OCI-LY7 (cell line): ENCODE results near the gene PATJ.

ENCODE experiments used
- CTCF ChIP-seq: fragments of 200-600 bp; sonication (generic); conservative IDR thresholded peaks from 2 replicates; pipeline ENCODE4 v1.5.1; 2014; ENCODE audit warnings: mild to moderate bottlenecking, antibody characterized with exemption, low read length, moderate library complexity, mixed read lengths
- EZH2phosphoT487 ChIP-seq: fragments of 200-600 bp; sonication (generic); IDR thresholded peaks from 2 replicates; pipeline ENCODE4 v1.6.1; 2018; ENCODE audit warnings: low read depth, borderline replicate concordance, mild to moderate bottlenecking, mixed run types, antibody characterized with exemption, low read length, moderate library complexity, mixed read lengths

GRCh38 chr1:62057641-62058290, 315.5 kb downstream of the PATJ start:
- TF ChIP-seq CTCF (no peak), EZH2phosphoT487 (no peak)
